Left ventricle myocardium inferior (tissue), 1 donor: Measurements from ENCODE around the gene SESTD1. TPM values are rescaled to one million over a fixed set of nuclear protein-coding genes. Genes with fewer than 3 reads are reported as not detected.

Source experiments
- DNase-seq: peaks from one replicate; pipeline ENCODE4 v3.0.0-alpha.2; 2020
- H3K27ac ChIP-seq: fragments of 200-600 bp; replicated peaks from 2 replicates; pipeline ENCODE4 v1.8.0; 2021
- H3K27me3 ChIP-seq: fragments of 200-600 bp; 2 replicates; pipeline ENCODE4 v1.8.0; 2021; ENCODE audit warnings: low read depth
- H3K36me3 ChIP-seq: fragments of 200-600 bp; 2 replicates; pipeline ENCODE4 v1.8.0; 2021
- H3K4me1 ChIP-seq: fragments of 200-600 bp; 2 replicates; pipeline ENCODE4 v1.8.0; 2021
- H3K4me3 ChIP-seq: fragments of 200-600 bp; 2 replicates; pipeline ENCODE4 v1.8.0; 2021; ENCODE audit warnings: mild to moderate bottlenecking, moderate library complexity
- H3K9me3 ChIP-seq: fragments of 200-600 bp; replicated peaks from 2 replicates; pipeline ENCODE4 v1.8.0; 2021
- CTCF ChIP-seq: fragments of 200-600 bp; IDR thresholded peaks from 2 replicates; pipeline ENCODE4 v1.8.0; 2021; ENCODE audit warnings: antibody characterized with exemption, mild to moderate bottlenecking, borderline replicate concordance
- intact Hi-C: fragments of 100-400 bp; cut with micrococcal nuclease; formaldehyde crosslinking; loops from one replicate; pipeline ENCODE4 v1.11.0; 2022
- total RNA-seq: library from RNA; stranded (reverse); fragmentation: NEBNext Ultra II Directional; extraction: Animal tissue kit (Norgen Biotek cat#: 25700); gene quantifications from one replicate; pipeline ENCODE4 v1.2.1, GENCODE V29; 2021
- donor health status: DM: no; HTN: yes; CAD: no; lungs with severe emphysema.

Gene SESTD1
- total RNA-seq, 1 donor from 2014 or later = 33.7 TPM

DNA sequence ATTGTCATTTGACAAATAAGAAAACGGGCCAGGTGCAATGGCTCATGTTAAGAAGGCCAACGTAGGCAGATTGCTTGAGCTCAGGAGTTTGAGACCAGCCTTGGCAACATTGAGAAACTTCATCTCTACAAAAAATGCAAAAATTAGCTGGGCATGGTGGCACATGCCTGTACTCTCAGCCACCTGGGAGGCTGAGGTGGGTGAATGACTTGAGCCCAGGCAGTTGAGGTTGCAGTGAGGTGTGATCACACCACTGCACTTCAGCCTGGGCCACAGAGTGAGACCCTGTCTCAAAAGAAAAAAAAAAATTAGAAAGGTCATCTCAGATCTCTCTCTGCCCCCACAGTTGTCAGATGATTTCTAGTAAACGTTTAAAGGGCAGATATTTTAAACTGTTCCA is 4.4 kb downstream of the SESTD1 start:
- Histone ChIP-seq H3K9me3 (peaks cover 5% of the 10 kb centered on the region), H3K4me1 (peaks cover 32% of the 10 kb centered on the region), H3K36me3 (no peaks in the 10 kb centered on the region), H3K27me3 (no peaks in the 10 kb centered on the region), H3K4me3 (no peak overlapping the region), H3K27ac (no peak overlapping the region)
- intact Hi-C loops = no loop called here
- no peak for DNase-seq
- TF ChIP-seq CTCF = no peak

DNA sequence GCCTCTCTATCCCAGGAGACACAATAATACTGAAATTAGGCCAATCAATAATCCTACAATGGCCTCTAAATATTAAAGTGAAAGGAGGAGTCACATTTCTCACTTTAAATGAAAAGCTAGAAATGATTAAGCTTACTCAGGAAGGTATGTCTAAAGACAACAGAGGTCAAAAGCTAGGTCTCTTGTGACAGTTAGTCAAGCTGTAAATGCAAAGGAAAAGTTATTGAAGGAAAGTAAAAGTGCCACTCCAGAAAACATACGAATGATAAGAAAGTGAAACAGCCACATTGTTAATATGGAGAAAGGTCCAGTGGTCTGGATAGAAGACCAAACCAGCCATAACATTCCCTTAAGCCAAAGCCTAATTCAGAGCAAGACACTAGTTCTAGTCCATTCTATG is 9.5 kb downstream of the SESTD1 start:
- no peaks in the 10 kb centered on the region for H3K27me3 ChIP-seq
- no peak overlapping the region for H3K4me3 ChIP-seq
- no peak for TF ChIP-seq CTCF
- intact Hi-C loops = no loop called here
- no peak for DNase-seq
- H3K9me3 ChIP-seq = peaks cover 12% of the 10 kb centered on the region
- no peaks in the 10 kb centered on the region for H3K36me3 ChIP-seq
- peaks cover 19% of the 10 kb centered on the region for H3K4me1 ChIP-seq
- H3K27ac ChIP-seq = no peak overlapping the region

DNA sequence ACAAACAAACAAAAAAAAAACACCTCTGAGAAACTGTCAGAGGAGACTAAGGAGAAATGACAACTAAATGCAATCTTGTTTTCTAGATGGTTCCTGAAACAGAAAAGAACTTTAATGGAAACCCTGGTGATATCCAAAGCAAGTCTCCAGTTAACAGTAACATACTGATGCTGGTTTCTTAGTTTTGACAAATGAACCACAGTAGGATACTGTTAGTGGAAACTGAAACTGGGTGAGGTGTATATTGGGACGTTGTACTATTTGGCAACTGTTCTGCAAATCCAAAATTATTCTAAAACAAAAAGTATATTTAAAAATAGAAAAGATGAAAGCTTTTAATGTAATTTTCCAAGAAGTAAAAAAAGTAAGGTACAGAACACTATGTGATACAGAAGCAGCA is 11.4 kb downstream of the SESTD1 start:
- Histone ChIP-seq H3K9me3 (peaks cover 12% of the 10 kb centered on the region), H3K4me3 (no peak overlapping the region), H3K4me1 (peaks cover 16% of the 10 kb centered on the region), H3K27me3 (no peaks in the 10 kb centered on the region), H3K36me3 (no peaks in the 10 kb centered on the region), H3K27ac (no peak overlapping the region)
- no peak for DNase-seq
- intact Hi-C loops = no loop called here
- no peak for TF ChIP-seq CTCF

DNA sequence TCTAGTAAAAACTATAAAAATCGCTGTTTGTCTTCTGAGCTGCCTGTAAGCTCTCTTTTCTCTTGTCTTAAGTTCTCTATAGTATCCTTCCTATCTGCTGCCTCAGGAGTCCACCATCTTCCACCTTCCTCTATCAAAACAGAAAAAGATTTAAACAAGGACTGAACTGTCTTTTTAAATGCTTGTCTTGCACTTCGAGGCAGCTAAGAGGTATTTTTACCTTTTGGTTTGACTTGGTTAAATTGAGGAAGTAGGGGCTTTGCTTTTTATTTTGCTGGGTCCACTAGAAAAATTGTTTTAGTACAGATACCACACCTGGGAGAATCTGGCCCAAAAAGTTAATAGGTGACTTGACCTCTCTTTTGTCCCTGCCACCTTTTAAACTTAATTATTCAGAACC is 12.2 kb downstream of the SESTD1 start:
- intact Hi-C loops = no loop called here
- H3K4me1 ChIP-seq = peaks cover 23% of the 10 kb centered on the region
- H3K27ac ChIP-seq = no peak overlapping the region
- peaks cover 12% of the 10 kb centered on the region for H3K9me3 ChIP-seq
- H3K4me3 ChIP-seq = no peak overlapping the region
- no peaks in the 10 kb centered on the region for H3K36me3 ChIP-seq
- no peaks in the 10 kb centered on the region for H3K27me3 ChIP-seq
- DNase-seq = no peak
- no peak for TF ChIP-seq CTCF

- Histone ChIP-seq H3K27ac (no peak overlapping the region), H3K9me3 (peaks cover 12% of the 10 kb centered on the region), H3K4me1 (peaks cover 26% of the 10 kb centered on the region), H3K27me3 (no peaks in the 10 kb centered on the region), H3K4me3 (no peak overlapping the region), H3K36me3 (no peaks in the 10 kb centered on the region)
- intact Hi-C loops = no loop called here
- TF ChIP-seq CTCF = no peak
- no peak for DNase-seq
Measured at GRCh38 chr2:179251870-179252269, 12.8 kb downstream of the SESTD1 start.
